ENCODE data around the gene YARS1. TPM values are rescaled to one million over a fixed set of nuclear protein-coding genes. Genes with fewer than 3 reads are reported as not detected.

YARS1 gene
- total RNA-seq, 1 experiment from 2014 or later, result 244 TPM

DNA sequence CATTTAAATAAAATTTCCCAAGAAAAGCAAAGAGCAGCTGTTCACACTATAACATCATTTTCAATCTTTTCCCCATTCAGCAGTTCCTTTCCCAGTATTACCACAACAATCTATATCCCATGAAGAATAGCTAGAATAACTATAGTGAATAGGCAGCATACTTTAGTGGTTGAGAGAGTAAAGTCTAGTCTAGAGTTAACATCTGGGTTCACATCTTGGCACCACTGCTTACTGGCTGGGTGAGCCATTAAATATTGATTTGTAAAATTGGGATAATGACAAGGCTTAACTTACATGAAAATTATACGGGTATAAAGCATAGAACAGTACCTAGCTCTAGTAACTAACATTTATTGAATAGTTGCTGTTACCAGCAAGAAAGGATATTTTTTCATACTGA lies 14.7 kb upstream of the YARS1 start:
- no peaks in the 10 kb centered on the region for H3K4me1 ChIP-seq (ENCODE audit: control insufficient read depth in 1 of 2, insufficient read depth in 2 of 2, low read length in 2 of 2)
- H3K4me2 ChIP-seq (ENCODE audit: low read length), result no peak overlapping the region
- ATAC-seq (no peak), DNase-seq (ENCODE audit: low read depth, low spot score) (no peak)
- no peak overlapping the region for H3K27ac ChIP-seq (ENCODE audit: low read depth, low read length)
- H3K36me3 ChIP-seq (ENCODE audit: control insufficient read depth in 1 of 2, insufficient read depth in 2 of 2, low read length in 2 of 2), result peaks cover 35 to 64% of the 10 kb centered on the region in 2 experiments
- ChIA-PET RAD21 (ENCODE audit: low non-redundant PET in 1 of 2, low total read pairs in 2 of 2, uncharacterized antibody in 2 of 2, unreplicated experiment in 2 of 2) (no interaction called here), POLR2A (no interaction called here), CTCF (no interaction called here)
- H2AFZ ChIP-seq (ENCODE audit: low read depth, low read length, poor library complexity, severe bottlenecking), result no peak overlapping the region
- no peaks in the 10 kb centered on the region for H3K79me2 ChIP-seq (ENCODE audit: insufficient read depth, low read length)
- no TSS peak for BruUV-seq (replicated peaks)
- H3K9ac ChIP-seq (ENCODE audit: low read length), result no peak overlapping the region
- H4K20me1 ChIP-seq (ENCODE audit: insufficient read depth), result no peaks in the 10 kb centered on the region
- H3K9me2 ChIP-seq (ENCODE audit: insufficient read depth), result no peaks in the 10 kb centered on the region
- intact Hi-C loops (cut with micrococcal nuclease), result no loop called here
- no peak overlapping the region for H3K4me3 ChIP-seq (replicated peaks in 1 of 2; ENCODE audit: low read depth in 1 of 2, low read length in 2 of 2)
- TF ChIP-seq CBX3 (IDR thresholded peaks at IDR 0.05; ENCODE audit: low read depth), result no peak
- no peak for TF ChIP-seq SP1 (IDR thresholded peaks at IDR 0.05; ENCODE audit: low read depth)
- TF ChIP-seq, protein P1, sequence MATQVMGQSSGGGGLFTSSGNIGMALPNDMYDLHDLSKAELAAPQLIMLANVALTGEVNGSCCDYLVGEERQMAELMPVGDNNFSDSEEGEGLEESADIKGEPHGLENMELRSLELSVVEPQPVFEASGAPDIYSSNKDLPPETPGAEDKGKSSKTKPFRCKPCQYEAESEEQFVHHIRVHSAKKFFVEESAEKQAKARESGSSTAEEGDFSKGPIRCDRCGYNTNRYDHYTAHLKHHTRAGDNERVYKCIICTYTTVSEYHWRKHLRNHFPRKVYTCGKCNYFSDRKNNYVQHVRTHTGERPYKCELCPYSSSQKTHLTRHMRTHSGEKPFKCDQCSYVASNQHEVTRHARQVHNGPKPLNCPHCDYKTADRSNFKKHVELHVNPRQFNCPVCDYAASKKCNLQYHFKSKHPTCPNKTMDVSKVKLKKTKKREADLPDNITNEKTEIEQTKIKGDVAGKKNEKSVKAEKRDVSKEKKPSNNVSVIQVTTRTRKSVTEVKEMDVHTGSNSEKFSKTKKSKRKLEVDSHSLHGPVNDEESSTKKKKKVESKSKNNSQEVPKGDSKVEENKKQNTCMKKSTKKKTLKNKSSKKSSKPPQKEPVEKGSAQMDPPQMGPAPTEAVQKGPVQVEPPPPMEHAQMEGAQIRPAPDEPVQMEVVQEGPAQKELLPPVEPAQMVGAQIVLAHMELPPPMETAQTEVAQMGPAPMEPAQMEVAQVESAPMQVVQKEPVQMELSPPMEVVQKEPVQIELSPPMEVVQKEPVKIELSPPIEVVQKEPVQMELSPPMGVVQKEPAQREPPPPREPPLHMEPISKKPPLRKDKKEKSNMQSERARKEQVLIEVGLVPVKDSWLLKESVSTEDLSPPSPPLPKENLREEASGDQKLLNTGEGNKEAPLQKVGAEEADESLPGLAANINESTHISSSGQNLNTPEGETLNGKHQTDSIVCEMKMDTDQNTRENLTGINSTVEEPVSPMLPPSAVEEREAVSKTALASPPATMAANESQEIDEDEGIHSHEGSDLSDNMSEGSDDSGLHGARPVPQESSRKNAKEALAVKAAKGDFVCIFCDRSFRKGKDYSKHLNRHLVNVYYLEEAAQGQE (IDR thresholded peaks at IDR 0.05; ENCODE audit: low read depth), result no peak
- TF ChIP-seq, protein P2, sequence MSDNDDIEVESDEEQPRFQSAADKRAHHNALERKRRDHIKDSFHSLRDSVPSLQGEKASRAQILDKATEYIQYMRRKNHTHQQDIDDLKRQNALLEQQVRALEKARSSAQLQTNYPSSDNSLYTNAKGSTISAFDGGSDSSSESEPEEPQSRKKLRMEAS (IDR thresholded peaks at IDR 0.05), result no peak
- TF ChIP-seq POLR2AphosphoS5 (IDR thresholded peaks at IDR 0.05; ENCODE audit: low read depth, low read length), result no peak
- TF ChIP-seq EGR1 (IDR thresholded peaks at IDR 0.05; ENCODE audit: low read depth), result no peak
- TF ChIP-seq EZH2phosphoT487 (IDR thresholded peaks at IDR 0.05; ENCODE audit: borderline replicate concordance), result no peak
- no peak for TF ChIP-seq JUND (IDR thresholded peaks at IDR 0.05)
- TF ChIP-seq, protein P3, sequence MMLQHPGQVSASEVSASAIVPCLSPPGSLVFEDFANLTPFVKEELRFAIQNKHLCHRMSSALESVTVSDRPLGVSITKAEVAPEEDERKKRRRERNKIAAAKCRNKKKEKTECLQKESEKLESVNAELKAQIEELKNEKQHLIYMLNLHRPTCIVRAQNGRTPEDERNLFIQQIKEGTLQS (IDR thresholded peaks at IDR 0.05), result no peak
- H3K27me3 ChIP-seq (ENCODE audit: insufficient read depth, low read length), result no peaks in the 10 kb centered on the region
- H3K9me3 ChIP-seq (ENCODE audit: control insufficient read depth in 1 of 2, insufficient read depth in 1 of 2, low read depth in 1 of 2, low read length in 2 of 2), result no peaks in the 10 kb centered on the region
